Upper lobe of left lung (tissue), 4 donors: ENCODE results near the gene OTUD5.
A peak's percentile ranks its signal among the peaks of the same experiment; 100 is the strongest.

Source experiments
- EP300 ChIP-seq, 4 donors: sonication (generic); formaldehyde crosslinking; IDR thresholded peaks; one replicate each; pipeline ENCODE4 v1.5.1; 2017; ENCODE audit warnings: antibody characterized with exemption in 4 of 4, control low read depth in 2 of 4
- POLR2A ChIP-seq, 4 donors: fragments of 450-650 bp; IDR thresholded peaks; one replicate each; pipeline ENCODE4 v1.5.1; 2016 to 2017; ENCODE audit warnings: antibody characterized with exemption in 4 of 4, mild to moderate bottlenecking in 2 of 4
- TF ChIP-seq, protein P1 (sequence below), 6 experiments: fragments of 450-650 bp in 4 of 6; fragments of 200-600 bp in 2 of 6; sonication (generic) in 2 of 6; IDR thresholded peaks; one replicate each; pipeline ENCODE4 v1.5.1; 2016 to 2019; ENCODE audit warnings: antibody characterized with exemption in 6 of 6

DNA sequence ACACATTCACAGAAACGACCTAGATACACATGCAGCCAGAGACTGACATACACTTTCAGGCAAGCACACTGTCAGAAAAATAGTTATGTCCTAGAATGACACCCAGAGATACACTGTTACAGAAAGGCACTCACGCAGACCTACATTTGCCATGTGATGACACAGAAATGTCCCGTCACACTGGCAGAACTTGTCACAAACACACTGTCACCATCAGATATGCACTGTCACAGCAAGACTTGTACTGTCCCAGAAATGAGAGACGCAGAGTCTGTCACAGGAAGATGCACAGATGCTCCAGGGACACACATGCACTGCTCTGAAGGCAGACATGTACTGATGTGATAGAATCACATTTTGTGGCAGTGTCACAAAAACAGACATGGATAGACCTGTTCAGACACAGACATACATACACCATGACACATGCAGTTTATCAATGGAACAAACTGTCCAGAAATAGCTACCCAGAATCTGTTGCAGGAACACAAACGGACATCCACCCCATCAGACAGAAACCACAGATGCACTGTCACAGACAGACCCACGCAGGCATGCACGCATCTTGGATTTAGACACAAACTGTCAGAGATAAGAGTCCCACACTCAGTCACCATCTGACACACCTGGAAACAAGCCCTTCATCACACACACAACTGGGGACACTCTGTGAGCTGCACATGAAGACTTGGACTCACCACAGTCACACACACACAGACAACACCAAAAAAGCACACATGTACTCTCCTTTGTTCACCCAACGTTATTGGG, 37.3 kb downstream of the OTUD5 start:
- TF ChIP-seq, protein P1, sequence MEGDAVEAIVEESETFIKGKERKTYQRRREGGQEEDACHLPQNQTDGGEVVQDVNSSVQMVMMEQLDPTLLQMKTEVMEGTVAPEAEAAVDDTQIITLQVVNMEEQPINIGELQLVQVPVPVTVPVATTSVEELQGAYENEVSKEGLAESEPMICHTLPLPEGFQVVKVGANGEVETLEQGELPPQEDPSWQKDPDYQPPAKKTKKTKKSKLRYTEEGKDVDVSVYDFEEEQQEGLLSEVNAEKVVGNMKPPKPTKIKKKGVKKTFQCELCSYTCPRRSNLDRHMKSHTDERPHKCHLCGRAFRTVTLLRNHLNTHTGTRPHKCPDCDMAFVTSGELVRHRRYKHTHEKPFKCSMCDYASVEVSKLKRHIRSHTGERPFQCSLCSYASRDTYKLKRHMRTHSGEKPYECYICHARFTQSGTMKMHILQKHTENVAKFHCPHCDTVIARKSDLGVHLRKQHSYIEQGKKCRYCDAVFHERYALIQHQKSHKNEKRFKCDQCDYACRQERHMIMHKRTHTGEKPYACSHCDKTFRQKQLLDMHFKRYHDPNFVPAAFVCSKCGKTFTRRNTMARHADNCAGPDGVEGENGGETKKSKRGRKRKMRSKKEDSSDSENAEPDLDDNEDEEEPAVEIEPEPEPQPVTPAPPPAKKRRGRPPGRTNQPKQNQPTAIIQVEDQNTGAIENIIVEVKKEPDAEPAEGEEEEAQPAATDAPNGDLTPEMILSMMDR (IDR thresholded peaks at IDR 0.05), result no peak
- TF ChIP-seq EP300 (IDR thresholded peaks at IDR 0.05), result peak in 1 of 4 donors; percentile 12
- TF ChIP-seq POLR2A (IDR thresholded peaks at IDR 0.05), result no peak
